ENCODE measurements around the gene CBFA2T3. TPM values are rescaled to one million over a fixed set of nuclear protein-coding genes. Genes with fewer than 3 reads are reported as not detected.
A peak's percentile ranks its signal among the peaks of the same experiment; 100 is the strongest.
"Not testable (repeated sequence)": the region's sequence is repeated elsewhere in the genome, so short reads cannot be mapped to it uniquely, and the experiment has no call there.

The CBFA2T3 gene
- total and polyA plus RNA-seq, 4 donors: 4.7 to 11.8 (median 6.6) TPM

DNA sequence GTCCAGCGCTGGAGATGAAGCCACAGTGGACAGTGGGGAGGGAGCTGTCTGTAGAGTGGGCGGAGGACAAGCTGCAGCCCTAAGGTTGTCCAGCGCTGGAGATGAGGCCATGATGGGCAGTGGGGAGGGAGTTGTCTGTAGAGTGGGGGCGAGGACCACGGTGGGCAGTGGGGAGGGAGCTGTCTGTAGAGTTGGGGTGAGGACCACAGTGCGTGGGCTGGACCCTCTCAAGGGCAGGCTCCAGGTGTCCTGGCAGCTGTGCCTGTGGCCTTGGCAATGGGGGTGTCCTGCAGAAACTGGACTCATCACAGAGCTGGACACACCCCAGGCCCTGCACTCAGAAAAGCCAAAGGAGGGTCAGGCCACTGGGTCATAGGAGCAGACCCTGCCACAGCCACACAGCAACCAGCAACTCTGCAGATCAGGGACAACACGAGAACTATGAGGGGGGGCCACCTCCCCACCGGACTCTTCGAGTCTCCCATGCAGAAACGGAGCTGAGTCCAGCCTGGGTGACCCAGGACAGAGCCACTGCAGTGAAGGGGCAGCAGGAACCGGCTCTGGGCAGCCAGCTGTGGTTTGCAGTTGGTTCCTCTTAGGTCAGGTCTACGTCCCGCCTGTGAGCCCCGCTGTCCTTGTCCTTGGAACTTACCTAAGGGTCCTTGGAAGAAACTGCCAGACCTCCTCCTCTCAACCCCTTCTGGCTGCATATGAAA lies 33.4 kb upstream of the CBFA2T3 start:
- Histone ChIP-seq H3K27me3 (ENCODE audit: control insufficient read depth in 3 of 3, insufficient read depth in 3 of 3, low read length in 2 of 3) (no peaks in the 10 kb centered on the region), H3K36me3 (ENCODE audit: control insufficient read depth in 4 of 4, insufficient read depth in 4 of 4, low read length in 4 of 4) (no peaks in the 10 kb centered on the region), H3K4me1 (ENCODE audit: control insufficient read depth in 5 of 5, insufficient read depth in 5 of 5, low read length in 5 of 5) (no peaks in the 10 kb centered on the region), H3K9me3 (ENCODE audit: control insufficient read depth in 4 of 4, insufficient read depth in 3 of 4, low read length in 3 of 4) (peaks cover 0 to 12% (median 0%) of the 10 kb centered on the region in 4 donors), H3K27ac (ENCODE audit: low read depth in 1 of 2, low read length in 1 of 2) (no peak overlapping the region), H3K9ac (ENCODE audit: insufficient read depth in 1 of 2, low read length in 2 of 2) (no peak overlapping the region), H3K4me3 (no peak overlapping the region)
- TF ChIP-seq, protein P1, sequence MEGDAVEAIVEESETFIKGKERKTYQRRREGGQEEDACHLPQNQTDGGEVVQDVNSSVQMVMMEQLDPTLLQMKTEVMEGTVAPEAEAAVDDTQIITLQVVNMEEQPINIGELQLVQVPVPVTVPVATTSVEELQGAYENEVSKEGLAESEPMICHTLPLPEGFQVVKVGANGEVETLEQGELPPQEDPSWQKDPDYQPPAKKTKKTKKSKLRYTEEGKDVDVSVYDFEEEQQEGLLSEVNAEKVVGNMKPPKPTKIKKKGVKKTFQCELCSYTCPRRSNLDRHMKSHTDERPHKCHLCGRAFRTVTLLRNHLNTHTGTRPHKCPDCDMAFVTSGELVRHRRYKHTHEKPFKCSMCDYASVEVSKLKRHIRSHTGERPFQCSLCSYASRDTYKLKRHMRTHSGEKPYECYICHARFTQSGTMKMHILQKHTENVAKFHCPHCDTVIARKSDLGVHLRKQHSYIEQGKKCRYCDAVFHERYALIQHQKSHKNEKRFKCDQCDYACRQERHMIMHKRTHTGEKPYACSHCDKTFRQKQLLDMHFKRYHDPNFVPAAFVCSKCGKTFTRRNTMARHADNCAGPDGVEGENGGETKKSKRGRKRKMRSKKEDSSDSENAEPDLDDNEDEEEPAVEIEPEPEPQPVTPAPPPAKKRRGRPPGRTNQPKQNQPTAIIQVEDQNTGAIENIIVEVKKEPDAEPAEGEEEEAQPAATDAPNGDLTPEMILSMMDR (IDR thresholded peaks at IDR 0.05; ENCODE audit: control extremely low read depth, extremely low read depth): no peak
- WGBS, 2 donors: 79 to 86% methylated on average over 14 of the region's 14 CpGs
- no peak for ATAC-seq (ENCODE audit: insufficient read depth, low FRiP score)
- DNase-seq: no peak

DNA sequence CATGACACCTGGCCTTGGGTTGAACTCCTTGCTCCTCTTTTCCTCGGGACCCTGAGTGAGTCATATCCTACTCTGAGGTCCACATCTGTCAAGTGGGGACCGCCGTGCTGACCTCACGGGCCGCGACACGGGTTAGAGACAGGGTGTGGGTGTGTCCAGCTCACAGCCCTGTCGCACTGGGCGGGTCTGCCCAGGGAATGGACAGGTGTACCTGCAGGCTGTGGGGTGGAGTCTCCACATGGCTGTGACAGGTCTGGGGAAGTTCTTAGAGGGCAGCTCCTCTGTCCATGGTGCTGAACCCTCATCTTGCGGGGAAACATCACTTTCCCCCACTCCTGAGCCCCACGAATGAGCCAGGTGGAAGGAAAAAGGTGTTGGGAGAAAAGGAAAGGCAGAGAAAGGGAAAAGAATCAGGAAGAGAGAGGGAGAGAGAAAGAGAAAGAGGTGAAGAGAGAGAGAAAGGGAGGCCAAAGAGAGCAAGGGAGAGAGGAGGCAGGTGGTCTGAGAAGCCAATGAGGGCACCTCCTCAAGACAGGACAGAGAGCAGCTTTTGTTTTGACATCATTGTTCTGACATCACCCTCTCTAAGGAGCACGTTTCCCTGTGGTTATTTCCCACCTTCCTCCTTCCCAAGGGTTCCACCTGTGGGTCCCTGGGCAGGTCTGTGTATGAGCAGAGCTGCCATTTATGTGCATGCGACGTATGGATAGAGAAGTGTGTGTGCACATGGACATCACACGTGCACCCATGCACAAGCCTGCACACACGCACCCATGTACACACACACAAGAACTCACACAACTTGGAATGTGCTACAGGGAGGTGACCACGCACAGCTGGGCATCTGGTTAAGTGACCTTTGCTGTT lies 32.6 kb upstream of the CBFA2T3 start:
- Histone ChIP-seq H3K4me3 (no peak overlapping the region), H3K9ac (ENCODE audit: insufficient read depth in 1 of 2, low read length in 2 of 2) (no peak overlapping the region), H3K9me3 (ENCODE audit: control insufficient read depth in 4 of 4, insufficient read depth in 3 of 4, low read length in 3 of 4) (peaks cover 0 to 8% (median 0%) of the 10 kb centered on the region in 4 donors), H3K27me3 (ENCODE audit: control insufficient read depth in 3 of 3, insufficient read depth in 3 of 3, low read length in 2 of 3) (peaks cover 0 to 2% (median 0%) of the 10 kb centered on the region in 3 donors), H3K27ac (ENCODE audit: low read depth in 1 of 2, low read length in 1 of 2) (no peak overlapping the region), H3K4me1 (ENCODE audit: control insufficient read depth in 5 of 5, insufficient read depth in 5 of 5, low read length in 5 of 5) (no peaks in the 10 kb centered on the region), H3K36me3 (ENCODE audit: control insufficient read depth in 4 of 4, insufficient read depth in 4 of 4, low read length in 4 of 4) (no peaks in the 10 kb centered on the region)
- DNase-seq (peak in 2 of 3 donors; percentile 12 to 56), ATAC-seq (ENCODE audit: insufficient read depth, low FRiP score) (no peak)
- WGBS, 2 donors: 51 to 53% methylated on average over 17 of the region's 17 CpGs
- TF ChIP-seq, protein P1 (IDR thresholded peaks at IDR 0.05; ENCODE audit: control extremely low read depth, extremely low read depth): no peak

DNA sequence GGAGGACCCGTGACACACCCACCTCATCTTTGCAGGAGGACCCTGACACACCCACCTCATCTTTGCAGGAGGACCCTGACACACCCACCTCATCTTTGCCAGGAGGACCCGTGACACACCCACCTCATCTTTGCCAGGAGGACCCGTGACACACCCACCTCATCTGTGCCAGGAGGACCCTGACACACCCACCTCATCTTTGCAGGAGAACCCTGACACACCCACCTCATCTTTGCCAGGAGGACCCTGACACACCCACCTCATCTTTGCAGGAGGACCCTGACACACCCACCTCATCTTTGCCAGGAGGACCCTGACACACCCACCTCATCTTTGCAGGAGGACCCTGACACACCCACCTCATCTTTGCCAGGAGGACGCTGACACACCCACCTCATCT lies 31.8 kb upstream of the CBFA2T3 start:
- not testable (repeated sequence) for H3K4me1 ChIP-seq (ENCODE audit: control insufficient read depth in 5 of 5, insufficient read depth in 5 of 5, low read length in 5 of 5); DNase-seq; H3K27ac ChIP-seq (ENCODE audit: low read depth in 1 of 2, low read length in 1 of 2); H3K4me3 ChIP-seq; H3K9me3 ChIP-seq (ENCODE audit: control insufficient read depth in 4 of 4, insufficient read depth in 3 of 4, low read length in 3 of 4); H3K36me3 ChIP-seq (ENCODE audit: control insufficient read depth in 4 of 4, insufficient read depth in 4 of 4, low read length in 4 of 4); ATAC-seq (ENCODE audit: insufficient read depth, low FRiP score); H3K9ac ChIP-seq (ENCODE audit: insufficient read depth in 1 of 2, low read length in 2 of 2); H3K27me3 ChIP-seq (ENCODE audit: control insufficient read depth in 3 of 3, insufficient read depth in 3 of 3, low read length in 2 of 3)
- 62 to 78% methylated on average over 4 of the region's 4 CpGs for WGBS, 2 donors
